K562 (cell line): ENCODE results near the gene ATF3. TPM values are rescaled to one million over a fixed set of nuclear protein-coding genes. Genes with fewer than 3 reads are reported as not detected.

Source experiments
- BRCA1 ChIP-seq, 2 experiments: fragments of 450-650 bp in 1 of 2; sonication (generic) in 1 of 2; formaldehyde crosslinking in 1 of 2; IDR thresholded peaks; 2 replicates each; pipeline versions ENCODE4 v1.5.0 to v1.6.1; 2017 to 2020; ENCODE audit warnings: mild to moderate bottlenecking in 1 of 2, missing genetic modification reagents in 1 of 2
- CUX1 ChIP-seq: fragments of 200-800 bp; sonication (Bioruptor generic); IDR thresholded peaks from 2 replicates; pipeline ENCODE4 v1.6.1; 2016; ENCODE audit warnings: missing genetic modification characterization, missing compliant biosample characterization
- E2F6 ChIP-seq, 2 experiments: IDR thresholded peaks; 2 replicates each; pipeline ENCODE4 v1.6.1; 2011; ENCODE audit warnings: borderline replicate concordance in 1 of 2, control low read depth in 1 of 2, low read depth in 1 of 2, low read length in 1 of 2, mild to moderate bottlenecking in 1 of 2, mixed read lengths in 1 of 2, moderate library complexity in 1 of 2; ENCODE audit not compliant: insufficient read depth in 1 of 2, insufficient read length in 1 of 2, poor library complexity in 1 of 2, severe bottlenecking in 1 of 2; ENCODE audit errors: extremely low read depth in 1 of 2
- FOXK1 ChIP-seq: sonication (generic); formaldehyde crosslinking; IDR thresholded peaks from 2 replicates; pipeline ENCODE4 v1.8.0; 2022; ENCODE audit warnings: missing genetic modification reagents, mild to moderate bottlenecking, borderline replicate concordance
- GABPA ChIP-seq: fragments of 200-800 bp; sonication (Bioruptor generic); conservative IDR thresholded peaks from 2 replicates; pipeline ENCODE4 v1.6.1; 2016; ENCODE audit warnings: low read depth, missing genetic modification characterization, missing compliant biosample characterization
- HBP1 ChIP-seq: fragments of 450-650 bp; formaldehyde crosslinking; IDR thresholded peaks from 2 replicates; pipeline ENCODE4 v1.4.0; 2022; ENCODE audit warnings: missing genetic modification characterization
- IRF2 ChIP-seq: sonication (generic); formaldehyde crosslinking; IDR thresholded peaks from 2 replicates; pipeline ENCODE4 v1.8.1; 2022; ENCODE audit warnings: mild to moderate bottlenecking, missing genetic modification reagents
- KHSRP ChIP-seq: fragments of 450-650 bp; IDR thresholded peaks from 2 replicates; pipeline ENCODE4 v1.6.1; 2017
- MAZ ChIP-seq, 2 experiments: fragments of 450-650 bp in 1 of 2; sonication (generic) in 1 of 2; formaldehyde crosslinking; IDR thresholded peaks in 1 of 2; conservative IDR thresholded peaks in 1 of 2; 2 replicates each; pipeline versions ENCODE4 v1.4.0 to v1.5.0; 2020; ENCODE audit warnings: mild to moderate bottlenecking in 1 of 2, missing genetic modification reagents in 1 of 2
- MTA3 ChIP-seq: fragments of 450-650 bp; formaldehyde crosslinking; IDR thresholded peaks from 2 replicates; pipeline ENCODE4 v1.6.1; 2017; ENCODE audit warnings: mild to moderate bottlenecking, borderline replicate concordance
- MYBL2 ChIP-seq, 2 experiments: fragments of 450-650 bp in 1 of 2; sonication (generic) in 1 of 2; formaldehyde crosslinking in 1 of 2; IDR thresholded peaks; 2 replicates each; pipeline versions ENCODE4 v1.6.1 to v1.8.1; 2017 to 2022; ENCODE audit warnings: borderline replicate concordance in 1 of 2, inconsistent platforms in 1 of 2, low read depth in 1 of 2, mild to moderate bottlenecking in 1 of 2, missing genetic modification reagents in 1 of 2, moderate library complexity in 1 of 2
- NFIC ChIP-seq: fragments of 450-650 bp; IDR thresholded peaks from 2 replicates; pipeline ENCODE4 v1.6.1; 2017; ENCODE audit warnings: mild to moderate bottlenecking, inconsistent platforms
- POU5F1 ChIP-seq: fragments of 150-350 bp; IDR thresholded peaks from 2 replicates; pipeline ENCODE4 v1.6.1; 2014; ENCODE audit warnings: borderline replicate concordance, low read length, low read depth, mild to moderate bottlenecking; ENCODE audit not compliant: partially characterized antibody
- SRSF7 ChIP-seq: fragments of 200-400 bp; formaldehyde crosslinking; optimal IDR thresholded peaks from 2 replicates; pipeline ENCODE3; 2017; ENCODE audit warnings: mild to moderate bottlenecking, low read depth, low read length
- ZNF12 ChIP-seq: sonication (generic); formaldehyde crosslinking; IDR thresholded peaks from 2 replicates; pipeline ENCODE4 v1.4.0; 2020; ENCODE audit warnings: mild to moderate bottlenecking, missing genetic modification reagents
- polyA plus RNA-seq, 8 experiments: library from polyadenylated mRNA; depleted of rRNA in 4 of 8; stranded (reverse) in 5 of 8; unstranded in 3 of 8; fragments of >200 nt; fragmentation: Nextera tagmentation in 2 of 8; fragmentation: Illumina TruSeq in 1 of 8; extraction: Ambion mirVana in 2 of 8; extraction: Trizol in 1 of 8; gene quantifications; 2 replicates each; pipeline versions ENCODE4 v1.2.1 to v1.2.3, GENCODE V29; 2011 to 2014; ENCODE audit warnings: inconsistent platforms in 1 of 8, missing spikeins in 1 of 8
- total RNA-seq, 7 experiments: library from RNA; depleted of rRNA in 6 of 7; stranded (reverse); fragments of >200 nt in 6 of 7; fragmentation: Illumina TruSeq in 2 of 7; extraction: Trizol in 2 of 7; gene quantifications; 2 replicates each; pipeline versions ENCODE4 v1.2.1 to v1.2.3, GENCODE V29; 2011 to 2021; ENCODE audit warnings: low replicate concordance in 1 of 7

The ATF3 gene
- total and polyA plus RNA-seq, 9 of the 15 experiments (the other 6 are each of a cell fraction or from before 2014, with no cell fraction given) = 3.5 to 28.2 (median 19.8) TPM

GRCh38 chr1:212621043-212621948, 12.7 kb downstream of the ATF3 start (continued):
- TF ChIP-seq CUX1 (CRISPR knock-in tag) = no peak
- no peak for TF ChIP-seq HBP1 (CRISPR knock-in tag)
- no peak for TF ChIP-seq NFIC
- TF ChIP-seq MAZ (CRISPR knock-in tag; conservative IDR thresholded peaks at IDR 0.05 in 1 of 2, IDR thresholded peaks at IDR 0.05 in 1 of 2) = no peak
- no peak for TF ChIP-seq FOXK1
- no peak for TF ChIP-seq E2F6 (IDR thresholded peaks at IDR 0.05; ENCODE audit: borderline replicate concordance in 1 of 2, extremely low read depth in 1 of 2, insufficient read depth in 1 of 2, insufficient read length in 1 of 2, low read depth in 1 of 2, low read length in 1 of 2, poor library complexity in 1 of 2, severe bottlenecking in 1 of 2)
- TF ChIP-seq ZNF12 = no peak
- TF ChIP-seq SRSF7 = no peak
- TF ChIP-seq GABPA (tag) = no peak
- no peak for TF ChIP-seq MYBL2 (IDR thresholded peaks at IDR 0.05; ENCODE audit: low read depth)
- TF ChIP-seq MYBL2 (CRISPR knock-in tag; IDR thresholded peaks at IDR 0.05; ENCODE audit: borderline replicate concordance) = no peak
- TF ChIP-seq BRCA1 (IDR thresholded peaks at IDR 0.05) = no peak
- TF ChIP-seq BRCA1 (CRISPR knock-in tag; IDR thresholded peaks at IDR 0.05) = no peak
- no peak; the same call in 1 of the 2 replicates for TF ChIP-seq KHSRP
- TF ChIP-seq MTA3 = no peak
- TF ChIP-seq POU5F1 = no peak
- no peak for TF ChIP-seq IRF2 (CRISPR knock-in tag)
